ENCODE data around the gene ZNF474.

The ZNF474 gene

GRCh38 chr5:122155546-122155945, 26.2 kb downstream of the ZNF474 start:
- Histone ChIP-seq H3K9me3 (ENCODE audit: insufficient read depth, low read length) (no peaks in the 10 kb centered on the region), H3K27ac (ENCODE audit: low read length) (no peak overlapping the region), H3K4me1 (ENCODE audit: low read length) (peaks cover 10% of the 10 kb centered on the region), H4K20me1 (ENCODE audit: insufficient read depth, low read length) (no peaks in the 10 kb centered on the region), H3K9ac (ENCODE audit: low read length) (no peak overlapping the region), H3K79me2 (ENCODE audit: low read length) (no peaks in the 10 kb centered on the region), H3K4me2 (ENCODE audit: low read length) (no peak overlapping the region), H2AFZ (ENCODE audit: low read depth, low read length) (no peak overlapping the region), H3K4me3 (ENCODE audit: low read length) (no peak overlapping the region), H3K36me3 (replicated peaks; ENCODE audit: low read depth, low read length) (no peaks in the 10 kb centered on the region), H3K27me3 (ENCODE audit: low read depth, low read length) (no peaks in the 10 kb centered on the region)
- TF ChIP-seq CTCF (IDR thresholded peaks at IDR 0.05; ENCODE audit: low read depth, low read length) (no peak), EZH2phosphoT487 (IDR thresholded peaks at IDR 0.05; ENCODE audit: low read depth) (no peak)

GRCh38 chr5:122156724-122157325, 27.5 kb downstream of the ZNF474 start:
- no peaks in the 10 kb centered on the region for H3K9me3 ChIP-seq (ENCODE audit: insufficient read depth, low read length)
- H3K4me1 ChIP-seq (ENCODE audit: low read length), result peaks cover 8% of the 10 kb centered on the region
- H3K79me2 ChIP-seq (ENCODE audit: low read length), result no peaks in the 10 kb centered on the region
- no peaks in the 10 kb centered on the region for H3K36me3 ChIP-seq (replicated peaks; ENCODE audit: low read depth, low read length)
- no peak overlapping the region for H3K4me2 ChIP-seq (ENCODE audit: low read length)
- no peak overlapping the region for H3K27ac ChIP-seq (ENCODE audit: low read length)
- no peak overlapping the region for H2AFZ ChIP-seq (ENCODE audit: low read depth, low read length)
- H3K4me3 ChIP-seq (ENCODE audit: low read length), result no peak overlapping the region
- no peak overlapping the region for H3K9ac ChIP-seq (ENCODE audit: low read length)
- H4K20me1 ChIP-seq (ENCODE audit: insufficient read depth, low read length), result no peaks in the 10 kb centered on the region
- H3K27me3 ChIP-seq (ENCODE audit: low read depth, low read length), result no peaks in the 10 kb centered on the region
- TF ChIP-seq EZH2phosphoT487 (IDR thresholded peaks at IDR 0.05; ENCODE audit: low read depth), result no peak
- TF ChIP-seq CTCF (IDR thresholded peaks at IDR 0.05; ENCODE audit: low read depth, low read length), result peak; percentile 57

DNA sequence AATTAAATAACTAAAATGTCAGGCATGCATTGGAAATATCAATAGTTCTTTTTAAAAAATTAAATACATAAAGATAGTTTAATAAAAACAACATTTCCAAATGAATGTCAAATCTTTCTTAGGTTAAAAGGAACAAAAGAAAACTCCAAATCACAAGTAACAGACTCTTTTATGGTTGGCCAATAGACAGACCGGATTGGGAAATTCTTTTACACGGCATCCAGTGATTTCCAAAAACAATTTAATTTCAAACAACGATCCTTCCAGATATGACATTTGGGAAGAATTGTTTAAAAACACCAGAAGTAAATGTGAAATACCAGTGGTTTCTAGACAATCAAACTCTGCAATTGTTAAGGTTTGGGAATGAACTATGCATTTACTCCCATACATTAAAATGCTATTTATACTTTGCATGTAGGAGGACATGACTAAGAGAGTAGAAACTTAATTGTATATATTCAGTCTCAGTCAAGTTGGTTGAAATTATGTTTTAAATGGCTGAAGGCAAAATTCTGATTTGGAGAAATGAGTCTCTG, 32.8 kb downstream of the ZNF474 start:
- no peaks in the 10 kb centered on the region for H3K79me2 ChIP-seq (ENCODE audit: low read length)
- H3K9ac ChIP-seq (ENCODE audit: low read length), result no peak overlapping the region
- no peak overlapping the region for H3K4me3 ChIP-seq (ENCODE audit: low read length)
- no peak for TF ChIP-seq EZH2phosphoT487 (IDR thresholded peaks at IDR 0.05; ENCODE audit: low read depth)
- no peak for TF ChIP-seq CTCF (IDR thresholded peaks at IDR 0.05; ENCODE audit: low read depth, low read length)
- H2AFZ ChIP-seq (ENCODE audit: low read depth, low read length), result no peak overlapping the region
- no peaks in the 10 kb centered on the region for H3K9me3 ChIP-seq (ENCODE audit: insufficient read depth, low read length)
- no peak overlapping the region for H3K4me2 ChIP-seq (ENCODE audit: low read length)
- H4K20me1 ChIP-seq (ENCODE audit: insufficient read depth, low read length), result no peaks in the 10 kb centered on the region
- H3K27me3 ChIP-seq (ENCODE audit: low read depth, low read length), result no peaks in the 10 kb centered on the region
- no peak overlapping the region for H3K27ac ChIP-seq (ENCODE audit: low read length)
- H3K4me1 ChIP-seq (ENCODE audit: low read length), result no peaks in the 10 kb centered on the region
- H3K36me3 ChIP-seq (replicated peaks; ENCODE audit: low read depth, low read length), result no peaks in the 10 kb centered on the region

- no peaks in the 10 kb centered on the region for H3K79me2 ChIP-seq (ENCODE audit: low read length)
- no peaks in the 10 kb centered on the region for H3K4me1 ChIP-seq (ENCODE audit: low read length)
- no peak overlapping the region for H3K27ac ChIP-seq (ENCODE audit: low read length)
- H3K4me2 ChIP-seq (ENCODE audit: low read length), result no peak overlapping the region
- no peak overlapping the region for H3K4me3 ChIP-seq (ENCODE audit: low read length)
- H3K9me3 ChIP-seq (ENCODE audit: insufficient read depth, low read length), result no peaks in the 10 kb centered on the region
- no peak for TF ChIP-seq EZH2phosphoT487 (IDR thresholded peaks at IDR 0.05; ENCODE audit: low read depth)
- TF ChIP-seq CTCF (IDR thresholded peaks at IDR 0.05; ENCODE audit: low read depth, low read length), result no peak
- no peaks in the 10 kb centered on the region for H3K36me3 ChIP-seq (replicated peaks; ENCODE audit: low read depth, low read length)
- no peak overlapping the region for H3K9ac ChIP-seq (ENCODE audit: low read length)
- no peak overlapping the region for H2AFZ ChIP-seq (ENCODE audit: low read depth, low read length)
- no peaks in the 10 kb centered on the region for H4K20me1 ChIP-seq (ENCODE audit: insufficient read depth, low read length)
- no peaks in the 10 kb centered on the region for H3K27me3 ChIP-seq (ENCODE audit: low read depth, low read length)
Measured at GRCh38 chr5:122163121-122164069, 34.0 kb downstream of the ZNF474 start.

All from OCI-LY3 (cell line).